Caki2 (cell line): ENCODE measurements around the gene TEX35. TPM values are rescaled to one million over a fixed set of nuclear protein-coding genes. Genes with fewer than 3 reads are reported as not detected.

Experiments
- DNase-seq: peaks from one replicate; pipeline ENCODE4 v3.0.0-alpha.2; 2015; ENCODE audit warnings: low read depth
- in situ Hi-C: cut with HindIII; loops from 2 replicates; pipeline ENCODE4 v1.10.0; 2016; ENCODE audit warnings: low sequenced_read_pairs, low pct_unique_long_range_greater_than_20kb, mixed read lengths
- total RNA-seq: library from RNA; depleted of rRNA; stranded (reverse); fragments of >200 nt; shearing (Covaris generic); gene quantifications from 2 replicates; pipeline ENCODE4 v1.2.3, GENCODE V29; 2014; ENCODE audit warnings: low replicate concordance

The TEX35 gene
- total RNA-seq, 1 experiment from 2014 or later: not detected

DNA sequence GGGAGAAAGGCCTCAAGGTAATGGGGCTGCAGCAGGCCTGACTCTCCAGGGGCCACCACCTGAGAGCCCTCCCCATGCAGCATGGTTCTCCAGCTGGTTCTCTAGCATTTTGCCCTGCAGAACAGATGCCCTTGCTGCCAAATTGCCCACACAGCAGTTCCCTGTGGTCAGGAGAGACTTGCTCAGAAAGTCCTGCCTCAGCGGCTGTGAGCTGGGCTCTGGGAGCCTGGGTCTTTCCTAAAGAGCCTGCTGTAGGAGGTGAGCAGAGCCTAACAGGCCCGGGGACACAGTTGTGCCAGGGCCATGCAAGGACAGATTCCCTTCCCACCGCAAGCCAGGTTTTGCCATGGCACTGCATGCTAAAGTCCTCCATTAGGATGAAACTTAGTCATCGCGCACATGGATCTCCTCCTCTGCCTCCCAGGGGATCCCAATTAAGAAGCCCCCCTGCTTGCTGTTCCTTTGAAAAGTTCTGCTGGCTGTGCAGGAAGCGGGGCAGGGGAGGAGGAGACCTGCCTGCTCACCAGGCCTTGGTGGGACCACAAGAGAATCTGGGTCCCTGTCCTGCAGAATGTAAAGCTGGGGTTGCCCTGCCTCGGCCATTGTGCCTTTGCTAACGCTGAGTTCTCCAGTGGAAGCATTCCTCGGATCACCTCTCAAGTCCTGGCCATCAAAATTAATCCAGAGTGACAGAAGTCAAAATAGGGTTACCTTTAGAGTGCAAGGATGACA, 21.4 kb downstream of the TEX35 start:
- no peak for DNase-seq
- in situ Hi-C loops: loop anchor here (25.0 kb wide), 1 partner anchor 478 kb away; no protein-coding TSS in a partner anchor

DNA sequence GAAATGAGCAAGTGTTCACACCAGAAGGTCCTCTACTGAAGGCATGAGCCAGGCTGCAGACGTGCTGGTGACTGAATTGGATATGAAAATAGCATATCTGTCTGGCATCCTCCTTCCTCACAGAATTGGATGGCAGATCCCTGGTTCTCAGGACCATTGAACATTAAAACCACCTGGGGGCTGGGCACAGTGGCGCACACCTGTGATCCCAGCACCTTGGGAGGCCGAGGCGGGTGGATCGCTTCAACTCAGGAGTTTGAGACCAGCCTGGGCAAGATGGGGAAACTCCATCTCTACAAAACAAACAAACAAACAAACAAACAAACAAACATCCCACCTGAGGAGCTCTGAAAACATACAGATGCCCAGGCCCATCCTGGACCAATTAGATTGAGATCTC, 23.4 kb downstream of the TEX35 start:
- DNase-seq: no peak
- in situ Hi-C loops: loop anchor here (25.0 kb wide), 1 partner anchor 476 kb away; no protein-coding TSS in a partner anchor

DNA sequence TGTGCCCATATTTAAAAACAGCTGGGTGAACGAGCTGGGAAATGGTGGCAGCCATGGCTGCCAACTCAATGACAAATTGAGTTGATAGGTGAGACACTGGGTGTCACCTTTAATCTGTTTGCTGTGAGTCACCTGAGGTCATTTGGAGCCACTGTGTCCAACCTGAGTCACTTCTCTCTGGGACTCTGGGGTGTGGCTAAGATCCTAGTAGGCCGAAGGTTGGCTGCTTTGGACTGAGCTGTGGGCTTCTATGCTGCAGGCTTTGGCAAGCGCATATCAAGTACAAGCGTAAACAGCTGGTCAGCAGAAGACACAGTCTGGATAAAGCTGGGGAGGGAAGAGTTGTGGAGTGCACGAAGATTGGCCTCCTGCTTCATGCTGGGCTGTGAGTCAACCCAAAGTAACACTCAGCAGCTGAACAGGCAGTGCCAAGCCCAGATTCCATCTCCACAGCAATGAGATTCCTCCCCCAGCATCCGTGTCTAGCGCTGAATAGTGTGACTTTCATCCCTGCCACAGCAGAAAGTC, 24.0 kb downstream of the TEX35 start:
- peak; percentile 92 for DNase-seq
- in situ Hi-C loops: loop anchor here (25.0 kb wide), 1 partner anchor 475 kb away; no protein-coding TSS in a partner anchor

DNA sequence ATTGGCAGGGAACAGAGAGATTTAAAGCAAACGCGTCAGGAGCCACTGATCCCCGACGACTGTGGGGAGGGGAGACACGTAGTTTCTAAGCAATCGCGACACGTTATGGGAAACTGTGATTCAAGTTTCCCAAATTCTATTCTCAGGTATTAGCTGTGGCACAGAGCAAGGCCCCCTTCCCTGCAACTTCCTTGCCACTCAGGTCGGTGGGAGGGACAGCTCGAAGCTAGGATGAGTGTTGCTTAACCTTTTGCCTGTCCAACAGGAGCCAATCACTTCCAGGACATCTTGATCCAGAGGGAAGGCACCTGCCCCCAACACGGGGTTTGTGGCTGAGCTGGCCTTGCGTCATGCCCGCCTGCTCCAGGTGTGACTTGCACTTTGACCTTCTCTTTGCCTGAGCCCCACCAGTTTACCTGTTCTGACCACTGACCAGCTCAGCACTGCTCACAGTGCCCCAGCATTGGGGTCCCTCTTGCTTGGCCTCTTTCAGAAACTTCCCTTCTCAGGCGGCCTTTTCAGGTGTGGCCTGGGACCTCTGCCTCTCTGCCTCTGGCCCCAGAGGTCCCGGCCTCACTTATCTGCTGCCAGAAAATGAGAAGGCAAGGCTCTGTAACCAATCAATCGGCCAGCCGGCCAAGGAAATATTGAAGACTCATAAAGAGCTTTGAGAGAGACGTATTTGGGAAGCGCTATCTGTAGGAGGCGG, 24.6 kb downstream of the TEX35 start:
- no peak for DNase-seq
- in situ Hi-C loops: loop anchor here (25.0 kb wide), 1 partner anchor 475 kb away; no protein-coding TSS in a partner anchor

DNA sequence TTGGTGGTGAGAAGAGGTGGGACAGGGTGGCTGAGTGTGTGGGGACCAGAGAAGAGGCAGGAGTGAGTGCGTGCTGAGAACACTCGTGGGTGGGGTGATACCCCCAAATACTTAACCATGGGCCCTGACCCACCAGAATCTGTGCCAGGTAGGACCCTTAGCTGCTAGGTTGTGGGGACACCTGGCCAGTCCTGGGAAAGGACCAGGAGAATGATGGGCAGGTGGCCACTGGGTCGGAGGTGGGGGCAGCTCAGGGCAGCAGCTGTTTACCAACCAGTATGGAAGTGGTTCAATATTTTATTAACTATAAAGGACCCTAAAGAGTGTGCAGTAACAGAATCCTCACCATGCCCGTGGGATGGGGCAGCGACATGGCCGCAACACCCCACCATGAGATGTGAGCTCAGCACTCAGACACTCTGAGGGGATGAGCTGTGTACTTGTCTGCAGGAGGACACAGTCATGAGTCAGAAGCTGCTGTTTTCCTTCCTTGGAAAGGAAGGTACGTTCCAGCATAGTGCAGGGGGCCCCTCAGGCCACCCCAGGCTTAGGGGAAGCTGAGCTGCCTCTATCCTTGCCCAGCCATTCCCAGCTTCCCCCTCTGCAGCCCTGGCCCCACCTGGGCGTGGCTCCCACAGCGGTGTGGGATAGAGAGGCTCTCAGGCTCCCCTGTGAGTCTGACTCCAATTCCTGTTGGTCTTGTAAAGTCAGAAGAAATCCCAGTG, 25.4 kb downstream of the TEX35 start:
- in situ Hi-C loops: loop anchor here (25.0 kb wide), 1 partner anchor 474 kb away; no protein-coding TSS in a partner anchor
- peak; percentile 33 for DNase-seq

DNA sequence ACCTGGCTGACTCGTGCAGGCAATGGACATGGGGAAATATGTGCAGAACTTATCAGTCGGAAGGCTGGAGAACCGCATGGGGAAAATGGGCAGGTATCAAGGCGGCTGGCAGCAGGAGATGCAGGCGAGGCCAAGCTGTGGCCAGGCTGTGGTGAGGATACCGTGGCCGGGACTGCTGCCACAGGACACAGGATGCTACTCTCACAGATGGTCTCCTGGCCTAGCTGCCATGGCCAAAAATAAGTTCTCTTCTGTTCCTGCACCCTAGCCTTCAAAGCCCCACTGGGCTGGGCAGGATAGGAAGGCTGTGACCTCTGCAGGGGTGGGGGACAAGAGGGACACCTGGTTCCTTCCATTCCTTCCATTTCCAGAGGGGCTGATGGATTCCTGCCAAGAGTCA, 26.4 kb downstream of the TEX35 start:
- DNase-seq: no peak
- in situ Hi-C loops: loop anchor here (25.0 kb wide), 1 partner anchor 473 kb away; no protein-coding TSS in a partner anchor

DNA sequence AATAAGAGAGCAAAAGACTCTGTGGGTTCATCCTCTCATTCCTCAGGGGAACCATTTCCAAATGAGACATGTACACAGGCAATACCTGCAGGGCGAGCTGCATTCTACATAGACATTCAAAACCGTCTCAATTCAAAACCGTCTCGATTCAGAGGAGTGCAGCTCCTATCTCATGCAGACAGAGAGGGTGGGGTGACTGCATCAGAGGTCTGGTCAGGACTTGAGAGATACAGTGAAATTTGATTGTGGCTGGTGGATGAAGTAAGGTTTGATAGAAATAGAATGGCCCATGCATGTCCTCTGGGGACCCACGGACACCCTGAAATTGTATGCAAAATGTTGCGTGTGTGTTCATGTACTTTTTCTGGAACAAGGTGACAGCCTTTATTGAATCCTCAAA, 27.3 kb downstream of the TEX35 start:
- no peak for DNase-seq
- in situ Hi-C loops: loop anchor here (25.0 kb wide), 1 partner anchor 472 kb away; no protein-coding TSS in a partner anchor

DNA sequence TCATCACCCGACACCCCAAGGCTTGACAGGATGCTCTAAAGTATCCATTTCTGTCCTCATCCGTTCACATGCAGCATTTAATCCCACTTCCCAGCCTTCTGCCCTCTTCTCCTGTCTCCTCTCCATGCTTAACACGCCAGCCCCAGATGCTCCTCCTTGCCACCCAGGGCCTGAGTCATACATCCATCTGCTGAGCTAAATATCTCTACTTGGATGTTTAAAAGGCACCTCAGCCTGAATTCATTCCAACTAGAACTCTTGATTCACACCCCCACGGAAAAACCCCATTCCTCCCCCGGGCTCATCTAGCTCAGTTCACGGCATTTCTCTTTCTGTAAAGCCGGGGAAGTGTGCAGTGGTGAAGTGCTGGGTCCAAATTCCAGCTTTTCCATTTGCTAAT, 27.7 kb downstream of the TEX35 start:
- in situ Hi-C loops: loop anchor here (25.0 kb wide), 1 partner anchor 472 kb away; no protein-coding TSS in a partner anchor
- DNase-seq: no peak

DNA sequence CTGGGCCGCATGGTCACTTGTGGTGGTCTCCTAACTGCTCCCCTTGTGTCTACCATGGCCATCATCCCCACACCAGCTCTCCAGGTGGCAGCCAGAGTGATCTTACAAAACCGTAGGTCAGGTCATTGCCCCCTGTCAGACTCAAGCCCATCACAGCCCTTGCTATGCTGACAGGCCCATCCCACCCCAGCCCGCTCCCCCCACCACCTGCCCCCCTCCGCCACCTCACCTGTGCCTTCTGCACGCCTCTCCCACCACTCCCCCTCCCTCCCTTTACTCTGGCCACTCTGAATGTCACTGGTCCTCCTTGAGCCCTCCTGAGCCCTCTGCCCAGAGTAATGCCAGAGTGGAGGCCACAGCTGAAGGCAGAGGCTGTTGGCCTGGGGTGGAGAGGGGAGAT, 28.5 kb downstream of the TEX35 start:
- DNase-seq: no peak
- in situ Hi-C loops: loop anchor here (25.0 kb wide), 1 partner anchor 471 kb away; no protein-coding TSS in a partner anchor

DNA sequence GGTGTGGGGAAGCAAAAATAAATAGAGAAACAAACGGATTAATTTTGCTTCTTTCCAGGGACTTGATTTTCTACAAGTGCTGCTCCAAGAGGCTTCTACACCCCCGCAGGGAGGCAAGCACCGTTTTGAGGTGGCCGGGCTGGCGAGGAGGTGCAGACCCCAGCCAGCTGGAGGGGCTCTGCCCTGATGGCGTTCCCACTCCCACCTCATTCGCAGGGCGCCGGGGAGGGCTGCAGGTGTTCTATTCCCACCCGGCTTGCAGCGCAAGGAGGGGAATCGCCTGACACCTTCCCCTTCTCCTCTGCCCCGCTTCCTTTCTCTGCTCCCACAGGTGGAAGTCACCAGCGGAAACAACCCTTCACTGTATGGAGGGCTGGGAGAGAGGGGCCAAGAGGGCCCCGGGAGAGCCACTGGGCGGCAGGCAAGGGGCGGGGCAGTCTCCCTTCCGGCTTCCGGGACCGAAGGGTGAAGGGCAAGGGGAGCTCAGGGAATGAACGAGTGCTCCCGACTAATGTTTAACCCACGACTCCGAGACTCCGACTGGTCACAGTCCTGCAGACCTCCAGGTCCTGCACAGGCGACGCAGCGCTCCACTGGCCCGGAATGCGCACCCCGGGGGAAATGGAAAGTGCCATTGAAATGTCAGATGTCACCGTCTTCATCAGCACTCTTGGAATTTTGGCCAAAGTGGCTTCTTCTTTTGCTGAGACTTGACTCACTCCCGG, 29.1 kb downstream of the TEX35 start:
- in situ Hi-C loops: loop anchor here (25.0 kb wide), 1 partner anchor 470 kb away; no protein-coding TSS in a partner anchor
- no peak for DNase-seq

DNA sequence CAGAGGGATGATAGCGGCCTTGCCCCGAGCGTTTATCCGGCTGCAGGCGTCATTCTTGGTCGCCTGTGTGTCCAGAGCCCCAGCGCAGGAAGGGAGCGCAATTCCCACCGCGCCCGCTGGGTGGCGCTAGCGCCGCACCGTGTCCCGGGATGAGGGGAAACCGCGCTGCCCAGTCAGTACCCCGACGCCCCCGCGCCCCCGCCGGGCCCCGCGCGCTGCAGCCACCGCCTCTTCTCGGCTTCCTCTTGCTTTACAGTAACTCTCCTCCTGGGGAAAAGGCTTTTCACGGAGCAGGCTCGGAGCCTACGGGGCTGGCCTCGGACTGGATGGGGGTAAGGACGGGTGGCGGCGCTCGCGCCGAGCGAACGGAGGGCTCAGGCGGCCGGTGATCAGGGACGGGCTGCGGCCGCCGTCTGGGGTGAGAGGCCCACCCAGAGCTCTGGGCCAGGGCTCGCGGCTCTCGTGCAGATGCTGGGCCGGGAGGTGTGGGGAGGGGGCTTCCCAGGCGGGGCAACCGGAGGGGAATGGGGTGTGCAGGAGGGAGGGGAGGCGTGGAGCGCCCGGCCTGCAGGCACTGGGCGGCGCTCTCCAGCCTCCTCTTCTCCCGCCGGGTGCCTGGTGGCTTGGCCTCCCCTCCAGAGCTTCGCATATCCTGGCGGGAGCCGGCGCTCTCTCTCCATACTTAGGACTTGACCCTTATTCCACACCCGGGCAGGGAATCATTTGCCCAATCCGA, 29.8 kb downstream of the TEX35 start:
- DNase-seq: peak; percentile 88
- in situ Hi-C loops: loop anchor here (25.0 kb wide), 1 partner anchor 470 kb away; no protein-coding TSS in a partner anchor

DNA sequence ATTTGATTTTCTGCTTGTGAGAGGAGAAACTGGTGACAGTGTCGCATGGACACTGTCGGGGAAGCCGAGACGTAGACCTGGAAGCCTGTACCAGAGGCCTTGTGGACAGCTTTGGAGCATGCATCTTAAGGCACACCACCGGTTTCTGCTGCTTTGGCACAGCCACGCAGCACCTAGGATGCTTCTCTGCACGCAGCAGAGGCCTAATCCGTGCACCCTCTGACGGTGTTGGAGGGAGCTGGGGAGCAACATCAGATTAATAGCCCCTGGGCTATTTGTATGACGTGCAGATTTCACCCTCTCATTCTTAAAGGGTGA, 30.3 kb downstream of the TEX35 start:
- no peak for DNase-seq
- in situ Hi-C loops: loop anchor here (25.0 kb wide), 1 partner anchor 469 kb away; no protein-coding TSS in a partner anchor

DNA sequence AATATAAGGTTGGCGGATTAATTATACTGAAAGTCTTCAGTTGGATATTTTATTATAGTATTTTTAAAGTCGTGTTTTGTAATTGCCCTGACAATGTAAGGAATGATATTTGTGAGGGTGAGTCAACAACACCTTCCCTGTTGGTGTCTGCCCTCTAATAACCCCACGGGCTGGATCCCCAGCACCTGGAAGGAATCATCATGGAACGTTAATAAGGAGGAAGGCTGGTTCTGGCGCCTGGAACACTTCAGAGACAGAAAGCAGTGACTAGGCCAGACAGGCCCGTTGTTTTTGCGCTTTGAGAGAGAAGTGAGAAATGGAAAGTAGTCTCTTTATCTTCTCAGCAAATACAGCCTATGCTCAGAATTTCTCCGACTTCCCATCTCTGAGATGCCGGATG, 31.6 kb downstream of the TEX35 start:
- DNase-seq: no peak
- in situ Hi-C loops: loop anchor here (25.0 kb wide), 1 partner anchor 468 kb away; no protein-coding TSS in a partner anchor

DNA sequence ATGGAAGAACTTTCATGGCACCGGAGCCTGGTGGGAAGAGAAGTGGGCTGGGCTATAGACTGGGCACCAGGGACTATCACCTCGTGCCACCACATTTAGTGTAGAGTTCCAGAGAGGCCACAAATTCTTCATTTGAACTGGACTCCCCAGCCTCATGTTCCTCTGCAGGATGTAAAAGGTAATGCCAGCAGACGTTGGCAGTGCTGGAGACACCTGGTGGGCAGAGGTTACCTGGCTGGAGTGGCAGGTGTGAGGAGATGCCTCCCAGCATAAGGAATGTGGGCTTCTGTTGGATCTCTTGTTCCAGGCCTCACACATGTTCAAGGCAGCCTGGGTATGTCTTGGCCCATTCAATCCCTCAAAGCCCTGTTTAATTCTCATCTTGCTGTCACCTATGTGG, 35.2 kb downstream of the TEX35 start:
- in situ Hi-C loops: loop anchor here (25.0 kb wide), 1 partner anchor 464 kb away; no protein-coding TSS in a partner anchor
- DNase-seq: no peak

DNA sequence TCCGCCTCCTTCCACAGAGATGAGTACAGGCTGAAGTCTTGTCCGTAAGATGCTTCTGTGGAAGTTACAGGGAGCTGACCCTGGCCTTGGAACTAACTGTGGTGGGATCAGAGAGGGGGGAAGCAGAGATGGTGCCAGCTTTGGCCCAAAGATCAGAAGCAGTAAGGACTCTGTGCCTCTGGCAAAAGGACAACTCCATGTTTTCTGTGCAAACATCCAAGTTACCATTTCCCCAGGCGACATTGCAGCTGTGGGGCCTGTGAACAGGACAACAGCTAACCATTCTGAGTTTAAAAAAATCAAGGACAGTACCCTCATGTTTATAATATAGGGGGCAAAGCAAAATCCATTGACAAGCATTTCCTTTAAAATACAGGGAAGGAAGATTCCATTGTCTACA, 38.4 kb downstream of the TEX35 start:
- in situ Hi-C loops: no loop called here

DNA sequence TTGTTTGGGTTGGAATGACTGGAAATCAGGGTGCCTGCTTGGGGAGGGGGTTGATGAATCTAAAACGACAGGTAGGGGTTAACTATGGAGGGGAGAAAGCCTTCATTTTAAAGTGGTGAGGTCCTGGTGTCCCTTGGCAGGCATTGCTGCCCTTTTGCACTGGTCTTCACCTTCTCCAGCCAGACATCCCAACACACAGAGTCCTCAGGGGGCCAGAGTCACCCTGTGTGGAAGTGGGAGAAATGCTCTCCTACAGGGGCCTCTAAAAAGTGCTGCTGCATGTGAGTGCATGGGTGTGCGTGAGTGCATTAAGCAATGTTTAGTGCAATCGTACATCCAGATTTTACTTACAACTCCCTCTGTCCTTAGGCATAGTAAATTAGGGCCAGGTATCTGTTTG, 39.0 kb downstream of the TEX35 start:
- no peak for DNase-seq
- in situ Hi-C loops: no loop called here

More for the DNA sequence above, 38.4 kb downstream of the TEX35 start:
- no peak for DNase-seq

DNA sequence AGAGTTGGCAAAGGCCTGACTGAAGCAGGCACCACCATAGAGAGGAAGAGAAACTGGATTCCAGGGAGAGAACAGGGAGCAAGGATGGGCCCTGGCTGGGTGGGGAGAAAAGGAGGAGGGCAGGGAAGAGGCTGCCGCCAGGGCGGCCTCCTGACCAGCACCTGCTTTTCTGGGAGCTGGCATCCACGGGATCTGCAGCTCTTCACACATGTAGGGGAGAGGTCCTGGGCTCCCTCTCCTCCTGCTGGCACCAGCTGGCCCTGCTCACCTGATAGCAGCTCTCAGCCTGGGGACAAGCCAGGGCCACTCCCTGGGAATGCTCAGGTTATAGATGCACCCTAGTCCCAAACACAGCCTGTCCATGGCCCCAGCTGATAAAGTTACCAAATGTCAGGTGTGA, 39.9 kb downstream of the TEX35 start:
- DNase-seq: no peak
- in situ Hi-C loops: no loop called here
